DND-41 (cell line): Measurements from ENCODE around the gene SCOC.

Experiments used
- ATAC-seq: fragments of 200-7000 bp; cut with Tn5 transposase; 3 replicates; pipeline ENCODE4 v1.9.1; 2021; ENCODE audit warnings: low read depth; ENCODE audit not compliant: insufficient read depth
- DNase-seq: peaks from one replicate; pipeline ENCODE4 v3.0.0-alpha.2; 2020
- H2AFZ ChIP-seq: 2 replicates; pipeline ENCODE4 v1.6.0; 2012; ENCODE audit warnings: low read depth, low read length
- H3K27ac ChIP-seq: 2 replicates; pipeline ENCODE4 v1.5.1; 2012; ENCODE audit warnings: low read length, inconsistent platforms
- H3K27me3 ChIP-seq: fragments of 200-600 bp; sonication (generic); 2 replicates; pipeline ENCODE4 v1.6.0; 2012; ENCODE audit warnings: low read length, mild to moderate bottlenecking, inconsistent platforms; ENCODE audit not compliant: insufficient read depth, poor library complexity
- H3K36me3 ChIP-seq: 2 replicates; pipeline ENCODE4 v1.5.1; 2012; ENCODE audit warnings: low read length, inconsistent platforms; ENCODE audit not compliant: insufficient read depth
- H3K4me1 ChIP-seq: 2 replicates; pipeline ENCODE4 v1.5.1; 2012; ENCODE audit warnings: mild to moderate bottlenecking, low read length; ENCODE audit not compliant: insufficient read depth
- H3K4me2 ChIP-seq: 2 replicates; pipeline ENCODE4 v1.6.0; 2012; ENCODE audit warnings: mild to moderate bottlenecking, moderate library complexity, low read length, inconsistent platforms; ENCODE audit not compliant: insufficient read depth
- H3K4me3 ChIP-seq, 2 experiments: fragments of 200-600 bp in 1 of 2; shearing (Covaris generic) in 1 of 2; 2 replicates each; pipeline ENCODE4 v1.5.1; 2012 to 2016; ENCODE audit warnings: inconsistent platforms in 2 of 2, low read length in 2 of 2, mild to moderate bottlenecking in 2 of 2, low read depth in 1 of 2, moderate library complexity in 1 of 2
- H3K79me2 ChIP-seq: 2 replicates; pipeline ENCODE4 v1.6.0; 2012; ENCODE audit warnings: low read length, inconsistent platforms; ENCODE audit not compliant: insufficient read depth
- H3K9ac ChIP-seq: 2 replicates; pipeline ENCODE4 v1.6.0; 2012; ENCODE audit warnings: low read depth, mild to moderate bottlenecking, inconsistent platforms, low read length, moderate library complexity
- H3K9me3 ChIP-seq: 2 replicates; pipeline ENCODE4 v1.5.1; 2012; ENCODE audit warnings: low read length, moderate library complexity, mild to moderate bottlenecking, inconsistent platforms; ENCODE audit not compliant: insufficient read depth, severe bottlenecking
- H4K20me1 ChIP-seq: 2 replicates; pipeline ENCODE4 v1.6.0; 2012; ENCODE audit warnings: low read length; ENCODE audit not compliant: insufficient read depth
- CTCF ChIP-seq: IDR thresholded peaks from 2 replicates; pipeline ENCODE4 v1.5.1; 2012; ENCODE audit warnings: borderline replicate concordance, low read length, moderate library complexity, mild to moderate bottlenecking; ENCODE audit not compliant: poor library complexity, severe bottlenecking; ENCODE audit errors: extremely low read depth
- EZH2 ChIP-seq: IDR thresholded peaks from 3 replicates; pipeline ENCODE4 v1.6.1; 2012; ENCODE audit warnings: borderline replicate concordance, low read depth, mild to moderate bottlenecking, moderate library complexity, low read length, inconsistent platforms; ENCODE audit not compliant: severe bottlenecking

SCOC gene

DNA sequence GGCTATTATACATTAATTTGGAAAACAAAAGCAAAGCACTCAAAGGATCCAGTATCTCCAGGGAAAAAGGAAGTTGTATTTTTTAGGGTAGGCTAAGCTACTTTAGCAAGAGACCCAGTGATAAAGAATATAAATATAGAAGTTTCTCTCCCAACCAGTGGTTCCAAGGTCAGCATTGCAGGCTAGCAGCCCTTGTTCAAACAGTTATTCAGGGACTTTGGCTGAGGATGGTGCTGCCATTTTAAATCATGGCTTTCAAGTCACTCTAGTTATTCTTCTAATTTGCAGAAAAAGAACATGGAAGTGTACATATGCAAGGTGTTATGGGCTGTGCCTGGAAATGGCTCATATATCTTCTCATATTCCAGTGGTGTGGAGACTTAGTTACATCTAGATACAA, 9.3 kb downstream of the SCOC start:
- DNase-seq (no peak), ATAC-seq (no peak)
- Histone ChIP-seq H3K27ac (no peak overlapping the region), H3K27me3 (no peaks in the 10 kb centered on the region), H2AFZ (no peak overlapping the region), H3K79me2 (peaks cover 8% of the 10 kb centered on the region), H3K36me3 (peaks cover 8% of the 10 kb centered on the region; the same call in 1 of the 2 replicates), H4K20me1 (0 out of 2 replicates have a peak, but pooled peaks cover 2% of the 10 kb centered on the region), H3K4me1 (no peaks in the 10 kb centered on the region), H3K4me3 (no peak overlapping the region), H3K4me2 (no peak overlapping the region), H3K9ac (no peak overlapping the region), H3K9me3 (no peaks in the 10 kb centered on the region)
- TF ChIP-seq CTCF: no peak
- TF ChIP-seq EZH2: no peak

DNA sequence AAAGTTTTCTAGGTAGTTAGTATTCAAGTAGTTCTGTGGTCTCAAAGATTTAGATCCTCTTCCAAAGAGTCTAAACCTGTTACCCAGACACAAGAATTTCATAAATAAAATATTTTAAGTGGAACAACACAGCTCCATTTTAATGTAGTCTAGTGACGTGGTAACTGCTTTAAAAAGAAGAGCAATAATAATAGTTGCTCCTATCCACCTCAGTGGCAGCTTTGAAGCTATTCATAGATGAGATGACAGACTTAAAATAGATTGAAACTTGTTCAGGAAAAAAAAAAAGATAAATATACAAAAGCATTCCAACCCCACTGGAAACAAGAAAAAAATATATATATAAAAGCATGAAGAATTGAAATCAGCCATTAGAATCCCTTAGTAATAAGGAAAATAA, 14.6 kb downstream of the SCOC start:
- H3K27ac ChIP-seq: no peak overlapping the region
- H3K9ac ChIP-seq: no peak overlapping the region
- H3K79me2 ChIP-seq: no peaks in the 10 kb centered on the region
- peaks cover 1% of the 10 kb centered on the region; the same call in 1 of the 2 replicates for H3K36me3 ChIP-seq
- H4K20me1 ChIP-seq: no peaks in the 10 kb centered on the region
- H3K9me3 ChIP-seq: no peaks in the 10 kb centered on the region
- DNase-seq (no peak), ATAC-seq (no peak)
- H3K27me3 ChIP-seq: peaks cover 2% of the 10 kb centered on the region
- TF ChIP-seq CTCF: no peak
- no peak for TF ChIP-seq EZH2
- no peak overlapping the region for H2AFZ ChIP-seq
- no peak overlapping the region for H3K4me3 ChIP-seq
- no peaks in the 10 kb centered on the region for H3K4me1 ChIP-seq
- no peak overlapping the region for H3K4me2 ChIP-seq

DNA sequence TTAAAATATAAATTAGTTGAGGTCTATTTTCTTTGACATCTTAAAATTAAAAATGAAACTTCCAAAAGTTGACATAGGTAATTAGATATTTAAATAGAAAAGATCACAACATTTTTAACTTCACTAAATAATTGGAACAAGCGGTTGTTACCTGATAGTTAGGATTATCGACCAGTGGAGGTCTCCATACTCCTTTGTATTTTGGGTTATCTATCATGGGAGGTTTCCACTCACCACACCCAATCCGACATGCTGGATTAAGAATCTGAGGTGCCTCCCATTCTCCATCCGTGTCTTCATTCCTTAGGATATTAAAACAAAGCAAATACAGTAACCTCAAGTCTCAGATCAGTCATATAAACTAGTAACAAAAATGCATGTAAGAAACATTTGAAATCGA, 22.2 kb downstream of the SCOC start:
- ATAC-seq: no peak
- no peak for DNase-seq
- H3K9ac ChIP-seq: no peak overlapping the region

More for the DNA sequence above, 22.2 kb downstream of the SCOC start:
- Histone ChIP-seq H3K36me3 (no peaks in the 10 kb centered on the region), H3K27ac (no peak overlapping the region), H3K4me3 (no peak overlapping the region), H3K79me2 (no peaks in the 10 kb centered on the region), H4K20me1 (no peaks in the 10 kb centered on the region), H3K4me1 (no peaks in the 10 kb centered on the region), H3K4me2 (no peak overlapping the region), H3K9me3 (no peaks in the 10 kb centered on the region), H3K27me3 (peaks cover 2% of the 10 kb centered on the region), H2AFZ (no peak overlapping the region)
- TF ChIP-seq CTCF (no peak), EZH2 (no peak)
